Ishikawa (cell line): ENCODE measurements around the gene CCSER1.
A peak's percentile ranks its signal among the peaks of the same experiment; 100 is the strongest.

Experiments used
- CEBPB ChIP-seq: IDR thresholded peaks from 2 replicates; pipeline ENCODE4 v1.6.1; 2012
- CREB1 ChIP-seq: IDR thresholded peaks from 2 replicates; pipeline ENCODE4 v1.6.1; 2012; ENCODE audit warnings: low read depth
- EGR1 ChIP-seq: IDR thresholded peaks from 2 replicates; pipeline ENCODE4 v1.6.1; 2012
- EP300 ChIP-seq: IDR thresholded peaks from 2 replicates; pipeline ENCODE4 v1.6.1; 2012; ENCODE audit warnings: borderline replicate concordance
- FOXM1 ChIP-seq: IDR thresholded peaks from 2 replicates; pipeline ENCODE4 v1.6.1; 2012; ENCODE audit warnings: low read depth, borderline replicate concordance
- MAX ChIP-seq: IDR thresholded peaks from 2 replicates; pipeline ENCODE4 v1.6.1; 2012
- NFIC ChIP-seq: IDR thresholded peaks from 2 replicates; pipeline ENCODE4 v1.6.1; 2012
- RAD21 ChIP-seq: IDR thresholded peaks from 2 replicates; pipeline ENCODE4 v1.6.1; 2012; ENCODE audit warnings: low read depth
- REST ChIP-seq: IDR thresholded peaks from 2 replicates; pipeline ENCODE4 v1.6.1; 2012; ENCODE audit warnings: low read depth, mild to moderate bottlenecking
- TAF1 ChIP-seq: IDR thresholded peaks from 2 replicates; pipeline ENCODE4 v1.6.1; 2012; ENCODE audit warnings: low read depth, mild to moderate bottlenecking
- TCF12 ChIP-seq: IDR thresholded peaks from 2 replicates; pipeline ENCODE4 v1.6.1; 2012; ENCODE audit warnings: low read depth
- TEAD4 ChIP-seq: IDR thresholded peaks from 2 replicates; pipeline ENCODE4 v1.6.1; 2012
- USF1 ChIP-seq: IDR thresholded peaks from 2 replicates; pipeline ENCODE4 v1.6.1; 2012
- YY1 ChIP-seq: IDR thresholded peaks from 2 replicates; pipeline ENCODE4 v1.6.1; 2012; ENCODE audit warnings: low read depth
- ZBTB7A ChIP-seq: IDR thresholded peaks from 2 replicates; pipeline ENCODE4 v1.6.1; 2012; ENCODE audit warnings: low read depth

The CCSER1 gene

GRCh38 chr4:91472046-91472445 is 1344.9 kb downstream of the CCSER1 start:
- TF ChIP-seq ZBTB7A: no peak
- no peak for TF ChIP-seq TCF12
- no peak for TF ChIP-seq EGR1
- no peak for TF ChIP-seq REST
- TF ChIP-seq TAF1: no peak
- no peak for TF ChIP-seq EP300
- TF ChIP-seq CEBPB: no peak
- no peak for TF ChIP-seq TEAD4
- TF ChIP-seq MAX: no peak
- no peak for TF ChIP-seq USF1
- TF ChIP-seq YY1: no peak
- no peak for TF ChIP-seq RAD21
- TF ChIP-seq NFIC: no peak
- TF ChIP-seq CREB1: no peak
- no peak for TF ChIP-seq FOXM1

DNA sequence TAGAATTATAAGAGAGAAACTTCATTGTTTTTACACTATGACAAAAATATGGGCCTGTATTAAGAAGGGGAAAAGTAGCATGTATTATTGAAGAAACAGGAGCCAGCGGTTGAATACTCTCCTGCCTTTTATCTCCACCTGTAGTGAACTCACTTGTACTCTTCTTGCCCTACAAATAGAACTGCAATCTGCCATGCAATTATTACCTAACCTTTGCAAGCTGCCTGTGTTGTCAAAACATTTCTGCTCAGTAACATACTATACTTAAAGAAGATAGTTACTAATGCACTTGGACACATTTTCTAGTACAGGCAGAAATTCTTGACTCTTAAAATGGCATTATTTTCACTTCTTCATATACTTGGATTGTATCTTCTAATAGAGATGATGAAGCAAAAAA is 1358.2 kb downstream of the CCSER1 start:
- TF ChIP-seq YY1: no peak
- no peak for TF ChIP-seq FOXM1
- TF ChIP-seq NFIC: no peak
- TF ChIP-seq ZBTB7A: no peak
- TF ChIP-seq EGR1: no peak

GRCh38 chr4:91488946-91489345 is 1361.8 kb downstream of the CCSER1 start:
- TF ChIP-seq MAX: no peak
- no peak for TF ChIP-seq EGR1
- TF ChIP-seq CREB1: no peak
- TF ChIP-seq EP300: no peak
- TF ChIP-seq ZBTB7A: no peak
- TF ChIP-seq FOXM1: no peak
- no peak for TF ChIP-seq TEAD4
- TF ChIP-seq REST: no peak
- no peak for TF ChIP-seq TAF1
- no peak for TF ChIP-seq TCF12
- TF ChIP-seq RAD21: no peak
- TF ChIP-seq YY1: no peak

GRCh38 chr4:91497892-91498291 is 1370.7 kb downstream of the CCSER1 start:
- TF ChIP-seq USF1 (no peak), TAF1 (no peak), CEBPB (no peak), MAX (no peak), RAD21 (no peak), EP300 (no peak)

DNA sequence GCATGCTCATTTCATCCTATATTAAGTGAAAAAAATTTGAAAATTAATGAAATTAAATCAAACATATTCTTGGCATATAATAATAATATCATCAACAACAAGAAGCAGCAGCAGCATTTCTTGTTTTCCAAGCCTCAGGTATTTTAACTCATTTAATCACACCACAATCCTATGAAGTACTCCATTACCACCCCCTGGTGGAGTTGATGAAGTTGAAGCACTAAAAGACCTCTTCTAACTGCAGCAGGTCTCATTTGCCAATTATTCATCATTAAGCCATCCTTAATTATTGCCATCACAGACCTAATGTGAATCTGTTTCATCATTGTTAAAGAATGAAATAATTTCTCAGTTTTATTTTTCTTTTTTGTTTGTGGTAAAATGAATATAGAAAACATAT is 1375.2 kb downstream of the CCSER1 start:
- TF ChIP-seq NFIC: no peak
- TF ChIP-seq RAD21: peak; percentile 48; the same call in 1 of the 2 replicates

DNA sequence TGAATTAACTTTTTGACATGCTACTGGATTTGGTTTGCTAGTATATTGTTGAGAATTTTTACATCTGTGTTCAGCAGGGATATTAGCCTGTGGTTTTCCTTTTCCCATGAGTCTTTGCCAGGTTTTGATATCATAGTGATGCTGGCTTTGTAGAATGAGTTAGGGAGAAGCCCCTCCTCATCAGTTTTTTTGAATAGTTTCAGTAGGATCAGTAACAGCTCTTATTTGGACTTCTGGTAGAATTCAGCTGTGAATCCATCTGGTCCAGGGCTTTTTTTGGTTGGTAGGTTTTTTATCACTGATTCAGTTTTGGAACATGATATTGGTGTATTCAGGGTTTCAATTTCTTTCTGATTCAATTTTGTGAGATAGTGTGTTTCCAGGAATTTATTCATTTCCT is 1386.1 kb downstream of the CCSER1 start:
- TF ChIP-seq TCF12: no peak
- TF ChIP-seq EGR1: no peak
- TF ChIP-seq TEAD4: no peak
- no peak for TF ChIP-seq REST
- TF ChIP-seq FOXM1: no peak
- TF ChIP-seq CREB1: no peak
- TF ChIP-seq MAX: no peak
- TF ChIP-seq ZBTB7A: no peak
- no peak for TF ChIP-seq TAF1
- no peak for TF ChIP-seq RAD21
